Psoas muscle (tissue), 8 donors: ENCODE results near the gene ARHGAP42. TPM values are rescaled to one million over a fixed set of nuclear protein-coding genes. Genes with fewer than 3 reads are reported as not detected.
"Not testable (repeated sequence)": the region's sequence is repeated elsewhere in the genome, so short reads cannot be mapped to it uniquely, and the experiment has no call there.

ENCODE experiments used
- ATAC-seq, 4 donors: fragments of 200-7000 bp; cut with Tn5 transposase; one replicate each; pipeline ENCODE4 v1.9.1; 2020; ENCODE audit warnings: moderate library complexity in 3 of 4, mild to moderate bottlenecking in 2 of 4
- DNase-seq, 2 donors: peaks; one replicate each; pipeline ENCODE4 v3.0.0-alpha.2; 2020
- H3K27ac ChIP-seq: fragments of 200-600 bp; one replicate; pipeline ENCODE4 v1.8.0; 2022
- H3K27me3 ChIP-seq, 3 donors: fragments of 200-600 bp in 1 of 3; one replicate each; pipeline versions ENCODE4 v1.6.1 to v1.8.0; 2013 to 2022; ENCODE audit warnings: low read length in 2 of 3, mild to moderate bottlenecking in 2 of 3, moderate library complexity in 1 of 3; ENCODE audit not compliant: insufficient read depth in 3 of 3
- H3K36me3 ChIP-seq, 2 donors: fragments of 200-600 bp in 1 of 2; one replicate each; pipeline versions ENCODE4 v1.6.1 to v1.8.0; 2013 to 2022; ENCODE audit warnings: low read depth in 1 of 2, mild to moderate bottlenecking in 1 of 2, moderate library complexity in 1 of 2; ENCODE audit not compliant: insufficient read depth in 1 of 2
- H3K4me1 ChIP-seq: fragments of 200-600 bp; one replicate; pipeline ENCODE4 v1.8.0; 2022
- H3K4me3 ChIP-seq: fragments of 200-600 bp; one replicate; pipeline ENCODE4 v1.8.0; 2022; ENCODE audit warnings: mild to moderate bottlenecking
- H3K9me3 ChIP-seq: fragments of 200-600 bp; one replicate; pipeline ENCODE4 v1.8.0; 2022
- WGBS, 3 donors: extraction: QIAGEN DNeasy Blood & Tissue Kit; methylation state at CpG; one replicate each; pipeline versions ENCODE4 v1.1.6 to v1.1.7; 2013; 5-methylcytosine and 5-hydroxymethylcytosine counted together
- intact Hi-C, 2 donors: fragments of 100-400 bp; cut with DNase I; formaldehyde crosslinking; loops; one replicate each; pipeline versions ENCODE4 v1.11.0 to v1.14.2; 2022
- polyA plus RNA-seq, 3 donors: library from polyadenylated mRNA; stranded (reverse); fragments of 200-250 nt; gene quantifications; one replicate each; pipeline ENCODE4 v1.2.3, GENCODE V29; 2013
- total RNA-seq, 4 donors: library from RNA; stranded (reverse); fragmentation: NEBNext Ultra II Directional in 2 of 4; extraction: Animal tissue kit (Norgen Biotek cat#: 25700) in 2 of 4; gene quantifications; one replicate each; pipeline versions ENCODE4 v1.2.1 to v1.2.4, GENCODE V29; 2021 to 2023
- TF ChIP-seq, protein P1 (sequence below): fragments of 200-600 bp; IDR thresholded peaks from one replicate; pipeline ENCODE4 v1.8.0; 2022; ENCODE audit warnings: antibody characterized with exemption
- donor health status: healthy with polysubstance abuse.
- donor health status: DM: no; HTN: no; CAD: no; lungs with moderate emphysema.
- donor health status: Bipolar disorder and iron deficiency.
- donor health status: healthy.
- donor health status: DM: yes; HTN: yes; CAD: no.
- donor health status: DM: no; HTN: no; CAD: no.
- donor health status: DM: no; HTN: no; CAD: no.
- donor health status: DM: yes; HTN: yes; CAD: no.

ARHGAP42 gene
- total and polyA plus RNA-seq, 7 donors = 3.8 to 12.3 (median 7.2) TPM

DNA sequence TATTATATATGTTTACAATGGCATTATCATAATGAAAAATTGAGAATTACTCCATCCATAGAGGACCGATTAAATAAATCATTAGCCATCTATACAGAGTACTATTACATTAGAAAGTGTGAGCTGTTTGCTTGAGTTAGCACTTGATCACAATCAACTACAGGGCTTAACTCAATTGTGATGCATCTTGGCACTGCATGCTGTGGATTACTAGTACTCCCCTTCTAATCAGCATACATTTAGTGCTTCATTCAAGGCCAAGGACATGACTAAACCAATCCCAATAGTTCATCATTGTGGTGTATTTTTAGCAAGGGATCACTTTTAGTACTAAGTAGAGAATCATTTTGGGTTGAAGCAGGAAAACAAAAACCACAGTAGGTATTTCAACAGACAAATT is 23.5 kb upstream of the ARHGAP42 start:
- no peak for ATAC-seq

DNA sequence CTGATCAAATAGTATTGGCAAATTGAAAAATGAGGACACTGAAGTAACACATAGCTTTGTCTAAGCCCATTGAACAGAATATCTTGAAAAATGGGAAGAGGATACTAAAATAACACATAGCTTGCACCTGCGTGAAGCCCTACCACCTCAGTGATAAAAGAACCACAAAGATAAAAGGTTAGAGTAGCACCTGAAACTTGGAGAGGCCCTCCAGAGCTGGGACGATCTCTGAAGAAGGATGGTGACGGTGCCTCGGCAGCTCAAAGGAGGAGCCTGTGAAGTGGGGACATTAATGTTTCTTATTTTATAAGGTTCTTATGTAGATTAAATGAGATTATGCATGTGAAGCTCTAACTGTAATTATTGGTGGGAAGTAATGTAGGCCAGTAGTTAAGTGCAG is 23.1 kb upstream of the ARHGAP42 start:
- Histone ChIP-seq H3K9me3 (no peaks in the 10 kb centered on the region), H3K4me3 (no peak overlapping the region), H3K27ac (no peak overlapping the region), H3K36me3 (no peaks in the 10 kb centered on the region), H3K4me1 (no peaks in the 10 kb centered on the region), H3K27me3 (no peaks in the 10 kb centered on the region)
- ATAC-seq = no peak
- WGBS, 3 donors = 87 to 92% (median 88%) methylated on average over 4 of the region's 4 CpGs
- DNase-seq = no peak
- intact Hi-C loops = no loop called here
- TF ChIP-seq, protein P1, sequence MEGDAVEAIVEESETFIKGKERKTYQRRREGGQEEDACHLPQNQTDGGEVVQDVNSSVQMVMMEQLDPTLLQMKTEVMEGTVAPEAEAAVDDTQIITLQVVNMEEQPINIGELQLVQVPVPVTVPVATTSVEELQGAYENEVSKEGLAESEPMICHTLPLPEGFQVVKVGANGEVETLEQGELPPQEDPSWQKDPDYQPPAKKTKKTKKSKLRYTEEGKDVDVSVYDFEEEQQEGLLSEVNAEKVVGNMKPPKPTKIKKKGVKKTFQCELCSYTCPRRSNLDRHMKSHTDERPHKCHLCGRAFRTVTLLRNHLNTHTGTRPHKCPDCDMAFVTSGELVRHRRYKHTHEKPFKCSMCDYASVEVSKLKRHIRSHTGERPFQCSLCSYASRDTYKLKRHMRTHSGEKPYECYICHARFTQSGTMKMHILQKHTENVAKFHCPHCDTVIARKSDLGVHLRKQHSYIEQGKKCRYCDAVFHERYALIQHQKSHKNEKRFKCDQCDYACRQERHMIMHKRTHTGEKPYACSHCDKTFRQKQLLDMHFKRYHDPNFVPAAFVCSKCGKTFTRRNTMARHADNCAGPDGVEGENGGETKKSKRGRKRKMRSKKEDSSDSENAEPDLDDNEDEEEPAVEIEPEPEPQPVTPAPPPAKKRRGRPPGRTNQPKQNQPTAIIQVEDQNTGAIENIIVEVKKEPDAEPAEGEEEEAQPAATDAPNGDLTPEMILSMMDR = no peak

More for the DNA sequence above, 23.5 kb upstream of the ARHGAP42 start:
- H3K9me3 ChIP-seq = no peaks in the 10 kb centered on the region
- no peak for DNase-seq
- no peaks in the 10 kb centered on the region for H3K4me1 ChIP-seq
- no peak overlapping the region for H3K27ac ChIP-seq
- intact Hi-C loops = no loop called here
- TF ChIP-seq, protein P1 = no peak
- H3K36me3 ChIP-seq = no peaks in the 10 kb centered on the region
- H3K4me3 ChIP-seq = no peak overlapping the region
- 89 to 91% (median 90%) methylated on average over 1 of the region's 1 CpG for WGBS, 3 donors
- H3K27me3 ChIP-seq = no peaks in the 10 kb centered on the region

DNA sequence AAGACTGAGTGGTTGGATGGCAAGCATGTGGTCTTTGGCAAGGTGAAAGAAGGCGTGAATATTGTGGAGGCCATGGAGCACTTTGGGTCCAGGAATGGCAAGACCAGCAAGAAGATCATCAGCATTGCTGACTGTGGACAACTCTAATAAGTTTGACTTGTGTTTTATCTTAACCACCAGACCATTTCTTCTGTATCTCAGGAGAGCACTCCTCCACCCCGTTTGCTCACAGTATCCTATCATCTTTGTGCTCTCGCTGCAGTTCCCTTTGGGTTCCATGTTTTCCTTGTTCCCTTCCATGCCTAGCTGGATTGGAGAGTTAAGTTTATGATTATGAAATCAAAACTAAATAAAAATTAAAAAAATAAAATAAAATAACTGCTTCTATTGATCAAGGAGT is 20.3 kb upstream of the ARHGAP42 start:
- H3K27me3 ChIP-seq, intact Hi-C loops, H3K4me3 ChIP-seq, ATAC-seq, H3K4me1 ChIP-seq, DNase-seq, H3K36me3 ChIP-seq, H3K9me3 ChIP-seq, H3K27ac ChIP-seq: not testable (repeated sequence)
- WGBS, 3 donors = 95 to 98% (median 97%) methylated on average over 3 of the region's 3 CpGs

DNA sequence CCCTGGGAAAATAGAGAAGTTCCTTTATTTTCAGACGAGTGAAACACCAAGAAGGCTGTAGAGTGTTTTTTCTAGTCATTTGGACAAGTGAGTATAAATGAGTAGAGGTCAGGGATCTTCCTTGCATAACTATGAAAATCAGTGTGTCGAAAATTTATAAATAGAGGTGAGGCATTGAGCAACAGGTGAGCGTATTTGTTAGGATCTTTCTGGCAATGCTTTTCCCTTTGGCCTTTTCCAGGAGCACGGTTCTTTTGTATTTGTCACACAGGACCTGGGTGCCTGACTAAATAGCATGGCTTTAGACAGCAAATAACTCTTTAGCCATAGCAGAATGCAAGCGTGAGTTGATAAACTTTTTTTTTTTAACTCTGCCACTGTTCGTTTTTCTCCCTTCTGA is 19.6 kb upstream of the ARHGAP42 start:
- TF ChIP-seq, protein P1 = no peak
- intact Hi-C loops = no loop called here
- no peak overlapping the region for H3K4me3 ChIP-seq
- no peaks in the 10 kb centered on the region for H3K27me3 ChIP-seq
- no peak for DNase-seq
- no peaks in the 10 kb centered on the region for H3K36me3 ChIP-seq
- no peaks in the 10 kb centered on the region for H3K4me1 ChIP-seq
- 45 to 68% (median 57%) methylated on average over 6 of the region's 6 CpGs for WGBS, 3 donors
- ATAC-seq = peak; percentile 49 to 70 (median 54)
- no peaks in the 10 kb centered on the region for H3K9me3 ChIP-seq
- no peak overlapping the region for H3K27ac ChIP-seq

DNA sequence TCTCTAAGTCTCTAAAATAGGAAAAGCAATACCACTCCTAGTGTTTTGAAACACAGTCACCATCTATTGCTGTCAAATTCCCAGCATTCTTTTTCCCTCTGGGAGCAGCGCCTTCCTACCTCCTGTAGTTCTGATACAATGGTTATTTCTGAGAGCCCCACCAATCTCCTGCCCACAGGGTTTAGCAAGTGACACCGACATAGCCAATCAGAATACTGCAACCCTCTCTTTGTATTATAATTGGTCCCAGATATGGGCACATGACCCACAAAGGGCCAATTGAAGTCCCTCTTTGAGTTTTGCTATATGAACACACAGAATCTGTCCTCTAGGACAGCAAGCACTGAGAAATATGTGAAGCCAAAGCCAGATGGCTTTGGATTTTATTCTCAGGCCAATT is 16.9 kb upstream of the ARHGAP42 start:
- no peak for ATAC-seq
- Histone ChIP-seq H3K27ac (no peak overlapping the region), H3K4me1 (no peaks in the 10 kb centered on the region), H3K4me3 (no peak overlapping the region), H3K27me3 (no peaks in the 10 kb centered on the region), H3K9me3 (no peaks in the 10 kb centered on the region), H3K36me3 (no peaks in the 10 kb centered on the region)
- intact Hi-C loops = no loop called here
- no peak for DNase-seq
- TF ChIP-seq, protein P1 = no peak
- 95 to 98% (median 96%) methylated on average over 2 of the region's 2 CpGs for WGBS, 3 donors
